Endothelial cell of umbilical vein (primary cell): ENCODE data around the gene ASB13. TPM values are rescaled to one million over a fixed set of nuclear protein-coding genes. Genes with fewer than 3 reads are reported as not detected.

Experiments used
- BruUV-seq: library from RNA; stranded (reverse); fragments of 400-500 nt; replicated peaks from 2 replicates; lab custom pipeline; 2021; lab: Mats Ljungman, UMichigan
- CTCF ChIA-PET: fragments of 300-600, 350-600 bp; sonication (Branson Sonifier 250); formaldehyde crosslinking; loops from one replicate; lab custom pipeline; 2021; ENCODE audit warnings: antibody characterized with exemption, inconsistent platforms; lab: Charles Lee
- POLR2A ChIA-PET: fragments of 300-600, 350-600 bp; sonication (Branson Sonifier 250); formaldehyde crosslinking; loops from one replicate; lab custom pipeline; 2021; ENCODE audit warnings: antibody characterized with exemption, inconsistent platforms; lab: Charles Lee
- DNase-seq: peaks from one replicate; pipeline ENCODE4 v3.0.0-alpha.2; 2011; ENCODE audit warnings: low read depth, low spot score
- FAIRE-seq: peaks from 2 replicates; lab custom pipeline; 2011; peaks lifted over from hg19 to GRCh38; lab: Jason Lieb, UNC
- H2AFZ ChIP-seq: 2 replicates; pipeline ENCODE4 v1.6.0; 2012; ENCODE audit warnings: low read depth, low read length, control low read depth, inconsistent platforms
- H3K27ac ChIP-seq: 2 replicates; pipeline ENCODE4 v1.5.1; 2011; ENCODE audit warnings: low read depth, mild to moderate bottlenecking, control low read depth, low read length, moderate library complexity; ENCODE audit not compliant: insufficient read depth
- H3K27me3 ChIP-seq, 2 experiments: 2 replicates each; pipeline versions ENCODE4 v1.6.0 to v1.6.1; 2011; ENCODE audit warnings: low read length in 2 of 2, mixed read lengths in 1 of 2; ENCODE audit not compliant: control insufficient read depth in 2 of 2, insufficient read depth in 2 of 2
- H3K36me3 ChIP-seq, 2 experiments: 2 replicates in 1 of 2; 3 replicates in 1 of 2; pipeline ENCODE4 v1.5.1; 2011; ENCODE audit warnings: low read length in 2 of 2, mild to moderate bottlenecking in 1 of 2, moderate library complexity in 1 of 2; ENCODE audit not compliant: control insufficient read depth in 2 of 2, insufficient read depth in 2 of 2; ENCODE audit errors: extremely low read depth in 1 of 2
- H3K4me1 ChIP-seq: 3 replicates; pipeline ENCODE4 v1.5.1; 2011; ENCODE audit warnings: mild to moderate bottlenecking, low read length; ENCODE audit not compliant: control insufficient read depth, insufficient read depth; ENCODE audit errors: extremely low read depth
- H3K4me2 ChIP-seq: 2 replicates; pipeline ENCODE4 v1.6.1; 2011; ENCODE audit warnings: low read length, control low read depth, mixed read lengths; ENCODE audit not compliant: insufficient read depth
- H3K4me3 ChIP-seq, 3 experiments: fragments of 200-600 bp in 1 of 3; sonication (generic), shearing (Covaris generic) in 1 of 3; replicated peaks in 1 of 3; 2 replicates each; pipeline ENCODE4 v1.5.1; 2011 to 2016; ENCODE audit warnings: control low read depth in 3 of 3, low read length in 3 of 3, mild to moderate bottlenecking in 2 of 3, inconsistent platforms in 1 of 3, low read depth in 1 of 3, moderate library complexity in 1 of 3; ENCODE audit not compliant: insufficient read depth in 1 of 3
- H3K79me2 ChIP-seq: 2 replicates; pipeline ENCODE4 v1.6.0; 2012; ENCODE audit warnings: low read length, inconsistent platforms; ENCODE audit not compliant: control insufficient read depth, insufficient read depth
- H3K9ac ChIP-seq: replicated peaks from 2 replicates; pipeline ENCODE3; 2011; ENCODE audit warnings: low read length, control low read depth; ENCODE audit not compliant: insufficient read depth; ENCODE audit errors: extremely low read depth
- H3K9me1 ChIP-seq: replicated peaks from 3 replicates; pipeline ENCODE4 v1.6.0; 2011; ENCODE audit warnings: mild to moderate bottlenecking, low read length; ENCODE audit not compliant: control insufficient read depth, insufficient read depth; ENCODE audit errors: extremely low read depth
- H3K9me3 ChIP-seq: replicated peaks from 2 replicates; pipeline ENCODE4 v1.5.1; 2012; ENCODE audit warnings: low read length, inconsistent platforms; ENCODE audit not compliant: control insufficient read depth, insufficient read depth
- H4K20me1 ChIP-seq: replicated peaks from 2 replicates; pipeline ENCODE3; 2011; ENCODE audit warnings: mild to moderate bottlenecking, low read length; ENCODE audit not compliant: control insufficient read depth, insufficient read depth; ENCODE audit errors: extremely low read depth
- EZH2 ChIP-seq: IDR thresholded peaks from 2 replicates; pipeline ENCODE4 v1.6.1; 2012; ENCODE audit warnings: borderline replicate concordance, low read depth, mild to moderate bottlenecking, moderate library complexity, low read length, inconsistent platforms; ENCODE audit not compliant: severe bottlenecking
- FOS ChIP-seq: IDR thresholded peaks from 2 replicates; pipeline ENCODE4 v1.6.1; 2011; ENCODE audit warnings: mild to moderate bottlenecking, low read length, moderate library complexity, borderline replicate concordance; ENCODE audit not compliant: insufficient read depth
- GATA2 ChIP-seq: IDR thresholded peaks from 2 replicates; pipeline ENCODE4 v1.7.0; 2011; ENCODE audit warnings: low read depth, mild to moderate bottlenecking, moderate library complexity, mixed read lengths, low read length; ENCODE audit not compliant: insufficient read length, insufficient read depth
- JUN ChIP-seq: IDR thresholded peaks from 2 replicates; pipeline ENCODE4 v1.6.1; 2011; ENCODE audit warnings: borderline replicate concordance, low read depth; ENCODE audit not compliant: insufficient read length, insufficient read depth
- MYC ChIP-seq: IDR thresholded peaks from one replicate; pipeline ENCODE4 v1.6.1; 2011; ENCODE audit warnings: mild to moderate bottlenecking, low read depth, low read length
- POLR2A ChIP-seq: IDR thresholded peaks from 2 replicates; pipeline ENCODE4 v1.6.1; 2012; ENCODE audit warnings: low read depth, mild to moderate bottlenecking, control low read depth, low read length
- POLR2AphosphoS5 ChIP-seq: IDR thresholded peaks from 2 replicates; pipeline ENCODE4 v1.6.1; 2012; ENCODE audit warnings: low read depth, mild to moderate bottlenecking, control low read depth, low read length, moderate library complexity; ENCODE audit not compliant: insufficient read depth
- dilution Hi-C: fragments of 300-500 bp; cut with MboI; formaldehyde crosslinking; loops from one replicate; pipeline ENCODE4 v1.15.0; 2019; ENCODE audit warnings: low sequenced_read_pairs; ENCODE audit not compliant: extremely low pct_ligation_motif_present
- intact Hi-C: fragments of 100-400 bp; cut with micrococcal nuclease; formaldehyde crosslinking; loops from one replicate; pipeline ENCODE4 v1.10.0; 2022
- polyA plus RNA-seq, 4 experiments: library from polyadenylated mRNA; depleted of rRNA in 3 of 4; stranded (reverse) in 3 of 4; unstranded in 1 of 4; fragments of >200 nt; gene quantifications; 2 replicates each; pipeline versions ENCODE4 v1.2.1 to v1.2.3, GENCODE V29; 2011 to 2012; ENCODE audit warnings: missing spikeins in 1 of 4
- total RNA-seq: library from RNA; stranded (reverse); gene quantifications from 2 replicates; pipeline ENCODE4 v1.2.3, GENCODE V29; 2021
- TF ChIP-seq, protein P1 (sequence below), 2 donors: IDR thresholded peaks; 1 replicate in 1 of 2; 2 replicates in 1 of 2; pipeline ENCODE4 v1.5.1; 2011; ENCODE audit warnings: low read length in 2 of 2, mild to moderate bottlenecking in 2 of 2, moderate library complexity in 2 of 2, control low read depth in 1 of 2, inconsistent platforms in 1 of 2, low read depth in 1 of 2; ENCODE audit not compliant: insufficient read depth in 1 of 2; ENCODE audit errors: extremely low read depth in 1 of 2
- TF ChIP-seq, protein P2 (sequence below): IDR thresholded peaks from 2 replicates; pipeline ENCODE4 v1.6.1; 2011; ENCODE audit not compliant: insufficient read depth, insufficient read length

ASB13 gene
- total and polyA plus RNA-seq, 2 donors (not counting 3 experiments of a cell fraction or from before 2014, with no cell fraction given), result 6.3 to 7.3 TPM

DNA sequence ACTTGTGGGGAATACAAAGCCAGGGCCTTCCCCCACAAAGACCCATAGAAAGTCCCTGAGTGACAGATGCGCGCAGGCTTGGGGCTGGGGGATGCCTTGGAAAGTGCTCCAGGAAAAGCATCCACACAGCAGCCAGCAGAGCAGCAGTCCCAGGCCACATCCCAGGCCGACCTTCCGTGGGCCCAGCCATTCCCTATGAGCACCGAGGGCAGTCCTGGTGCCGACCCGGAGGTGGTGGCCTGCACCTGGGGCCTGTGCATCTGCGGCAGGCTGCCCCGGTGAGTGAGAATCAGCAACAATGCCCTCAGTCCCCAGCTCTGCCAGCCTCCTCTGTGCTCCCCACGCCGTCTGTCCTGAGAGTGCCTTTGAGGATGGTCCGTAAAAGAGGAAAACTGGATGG is 26.4 kb downstream of the ASB13 start:
- no peak for FAIRE-seq
- Histone ChIP-seq H3K36me3 (peaks cover 0 to 12% of the 10 kb centered on the region in 2 experiments), H3K9me3 (no peaks in the 10 kb centered on the region), H3K9me1 (no peaks in the 10 kb centered on the region), H4K20me1 (no peaks in the 10 kb centered on the region), H3K4me3 (no peak overlapping the region), H3K9ac (no peak overlapping the region), H3K4me1 (no peaks in the 10 kb centered on the region), H2AFZ (no peak overlapping the region), H3K79me2 (no peaks in the 10 kb centered on the region), H3K4me2 (no peak overlapping the region), H3K27ac (no peak overlapping the region), H3K27me3 (no peaks in the 10 kb centered on the region)
- intact Hi-C loops (no loop called here), dilution Hi-C loops (no loop called here)
- BruUV-seq, result no TSS peak
- POLR2A ChIA-PET, result no interaction called here
- no peak for DNase-seq
- TF ChIP-seq MYC, result no peak
- TF ChIP-seq JUN, result no peak
- TF ChIP-seq GATA2, result no peak
- TF ChIP-seq, protein P1, sequence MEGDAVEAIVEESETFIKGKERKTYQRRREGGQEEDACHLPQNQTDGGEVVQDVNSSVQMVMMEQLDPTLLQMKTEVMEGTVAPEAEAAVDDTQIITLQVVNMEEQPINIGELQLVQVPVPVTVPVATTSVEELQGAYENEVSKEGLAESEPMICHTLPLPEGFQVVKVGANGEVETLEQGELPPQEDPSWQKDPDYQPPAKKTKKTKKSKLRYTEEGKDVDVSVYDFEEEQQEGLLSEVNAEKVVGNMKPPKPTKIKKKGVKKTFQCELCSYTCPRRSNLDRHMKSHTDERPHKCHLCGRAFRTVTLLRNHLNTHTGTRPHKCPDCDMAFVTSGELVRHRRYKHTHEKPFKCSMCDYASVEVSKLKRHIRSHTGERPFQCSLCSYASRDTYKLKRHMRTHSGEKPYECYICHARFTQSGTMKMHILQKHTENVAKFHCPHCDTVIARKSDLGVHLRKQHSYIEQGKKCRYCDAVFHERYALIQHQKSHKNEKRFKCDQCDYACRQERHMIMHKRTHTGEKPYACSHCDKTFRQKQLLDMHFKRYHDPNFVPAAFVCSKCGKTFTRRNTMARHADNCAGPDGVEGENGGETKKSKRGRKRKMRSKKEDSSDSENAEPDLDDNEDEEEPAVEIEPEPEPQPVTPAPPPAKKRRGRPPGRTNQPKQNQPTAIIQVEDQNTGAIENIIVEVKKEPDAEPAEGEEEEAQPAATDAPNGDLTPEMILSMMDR (IDR thresholded peaks at IDR 0.05; ENCODE audit: extremely low read depth in 1 of 2, insufficient read depth in 1 of 2, low read depth in 1 of 2, low read length in 2 of 2), result no peak
- TF ChIP-seq EZH2, result no peak
- no peak for TF ChIP-seq POLR2A
- TF ChIP-seq, protein P2, sequence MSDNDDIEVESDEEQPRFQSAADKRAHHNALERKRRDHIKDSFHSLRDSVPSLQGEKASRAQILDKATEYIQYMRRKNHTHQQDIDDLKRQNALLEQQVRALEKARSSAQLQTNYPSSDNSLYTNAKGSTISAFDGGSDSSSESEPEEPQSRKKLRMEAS, result no peak
- TF ChIP-seq FOS, result no peak
- no peak for TF ChIP-seq POLR2AphosphoS5
- CTCF ChIA-PET, result no interaction called here
